HG02973 (cell line): ENCODE results near the gene SPTAN1.
"Not testable (repeated sequence)": the region's sequence is repeated elsewhere in the genome, so short reads cannot be mapped to it uniquely, and the experiment has no call there.

Experiments
- ATAC-seq: cut with Tn5 transposase; IDR thresholded peaks from one replicate; pipeline ENCODE4 v1.9.1; 2021; ENCODE audit warnings: moderate library complexity; ENCODE audit not compliant: unreplicated experiment

SPTAN1 gene

GRCh38 chr9:128631636-128632035, 79.2 kb downstream of the SPTAN1 start:
- no peak for ATAC-seq

GRCh38 chr9:128632066-128632465, 79.7 kb downstream of the SPTAN1 start:
- ATAC-seq: no peak

GRCh38 chr9:128632486-128632885, 80.1 kb downstream of the SPTAN1 start:
- no peak for ATAC-seq

GRCh38 chr9:128633057-128633456, 80.7 kb downstream of the SPTAN1 start:
- ATAC-seq: no peak

- ATAC-seq: no peak
These were observed 81.2 kb downstream of the SPTAN1 start for GRCh38 chr9:128633601-128634000.

GRCh38 chr9:128634111-128634510, 81.7 kb downstream of the SPTAN1 start:
- no peak for ATAC-seq

- ATAC-seq: no peak
These were observed 82.4 kb downstream of the SPTAN1 start for GRCh38 chr9:128634651-128635262.

GRCh38 chr9:128635266-128636023, 83.1 kb downstream of the SPTAN1 start:
- ATAC-seq: no peak

GRCh38 chr9:128636024-128636390, 83.6 kb downstream of the SPTAN1 start:
- no peak for ATAC-seq

- ATAC-seq: no peak
These were observed 84.5 kb downstream of the SPTAN1 start for GRCh38 chr9:128636556-128637530.

GRCh38 chr9:128637656-128638055, 85.3 kb downstream of the SPTAN1 start:
- no peak for ATAC-seq

- no peak for ATAC-seq
These were observed 86.2 kb downstream of the SPTAN1 start for GRCh38 chr9:128638580-128638979.

GRCh38 chr9:128640603-128641002, 88.2 kb downstream of the SPTAN1 start:
- no peak for ATAC-seq

- ATAC-seq: no peak
These were observed 90.4 kb downstream of the SPTAN1 start for GRCh38 chr9:128642675-128643245.

- ATAC-seq: peak; percentile 58
These were observed 91.3 kb downstream of the SPTAN1 start for GRCh38 chr9:128643519-128644300.

GRCh38 chr9:128648206-128648605, 95.8 kb downstream of the SPTAN1 start:
- ATAC-seq: not testable (repeated sequence)

- no peak for ATAC-seq
These were observed 99.4 kb downstream of the SPTAN1 start for GRCh38 chr9:128651798-128652197.

- ATAC-seq: no peak
These were observed 101.5 kb downstream of the SPTAN1 start for GRCh38 chr9:128653908-128654307.

- no peak for ATAC-seq
These were observed 102.1 kb downstream of the SPTAN1 start for GRCh38 chr9:128654481-128654880.
